GM12892 (cell line): ENCODE results near the gene RNU1-1.
"Not testable (repeated sequence)": the region's sequence is repeated elsewhere in the genome, so short reads cannot be mapped to it uniquely, and the experiment has no call there.

Experiments
- DNase-seq: peaks from one replicate; pipeline ENCODE4 v3.0.0; 2011; ENCODE audit not compliant: insufficient read length
- FAIRE-seq: peaks from 2 replicates; lab custom pipeline; 2011; peaks lifted over from hg19 to GRCh38; lab: Jason Lieb, UNC
- POLR2A ChIP-seq: IDR thresholded peaks from 2 replicates; pipeline ENCODE4 v1.6.1; 2011; ENCODE audit warnings: low read depth, low read length, control low read depth
- POLR2AphosphoS5 ChIP-seq: IDR thresholded peaks from 2 replicates; pipeline ENCODE4 v1.6.1; 2011; ENCODE audit warnings: low read depth, low read length, control low read depth
- TAF1 ChIP-seq: IDR thresholded peaks from 2 replicates; pipeline ENCODE4 v1.6.1; 2011; ENCODE audit warnings: low read depth, mild to moderate bottlenecking, control low read depth, low read length, borderline replicate concordance

Gene RNU1-1

GRCh38 chr1:16484931-16485330 is 29.2 kb downstream of the RNU1-1 start:
- FAIRE-seq (no peak), DNase-seq (no peak)
- TF ChIP-seq TAF1, result no peak
- no peak for TF ChIP-seq POLR2A
- no peak for TF ChIP-seq POLR2AphosphoS5

- FAIRE-seq (no peak), DNase-seq (no peak)
- no peak for TF ChIP-seq POLR2A
- TF ChIP-seq TAF1, result no peak
- no peak for TF ChIP-seq POLR2AphosphoS5
Measured at GRCh38 chr1:16484501-16484835, 29.6 kb downstream of the RNU1-1 start.

- FAIRE-seq, DNase-seq: not testable (repeated sequence)
Measured at GRCh38 chr1:16483639-16484500, 30.2 kb downstream of the RNU1-1 start.

GRCh38 chr1:16483146-16483545 is 30.9 kb downstream of the RNU1-1 start:
- not testable (repeated sequence) for FAIRE-seq, DNase-seq

GRCh38 chr1:16478091-16478490 is 36.0 kb downstream of the RNU1-1 start:
- DNase-seq (no peak), FAIRE-seq (no peak)
- no peak for TF ChIP-seq POLR2A
- TF ChIP-seq TAF1, result no peak
- TF ChIP-seq POLR2AphosphoS5, result no peak

- not testable (repeated sequence) for DNase-seq, FAIRE-seq
Measured at GRCh38 chr1:16475771-16476770, 38.0 kb downstream of the RNU1-1 start.

- not testable (repeated sequence) for DNase-seq, FAIRE-seq
Measured at GRCh38 chr1:16474891-16475290, 39.2 kb downstream of the RNU1-1 start.

GRCh38 chr1:16474166-16474800 is 39.8 kb downstream of the RNU1-1 start:
- no peak for TF ChIP-seq POLR2AphosphoS5
- no peak for TF ChIP-seq TAF1
- TF ChIP-seq POLR2A, result no peak
- FAIRE-seq (no peak), DNase-seq (no peak)

GRCh38 chr1:16468558-16468957 is 45.5 kb downstream of the RNU1-1 start:
- DNase-seq (no peak), FAIRE-seq (no peak)
- TF ChIP-seq TAF1 (no peak), POLR2AphosphoS5 (no peak), POLR2A (no peak)

GRCh38 chr1:16464917-16465625 is 49.0 kb downstream of the RNU1-1 start:
- FAIRE-seq (no peak), DNase-seq (no peak)
- TF ChIP-seq TAF1 (no peak), POLR2AphosphoS5 (no peak), POLR2A (no peak)
